K562 (cell line): Measurements from ENCODE around the gene NRXN2. TPM values are rescaled to one million over a fixed set of nuclear protein-coding genes. Genes with fewer than 3 reads are reported as not detected.

Source experiments
- ATAC-seq: fragments of 200-7000 bp; cut with Tn5 transposase; 3 replicates; pipeline ENCODE4 v1.9.1; 2020; ENCODE audit warnings: moderate library complexity
- BruUV-seq: library from RNA; stranded (reverse); fragments of 400-500 nt; replicated peaks from 2 replicates; lab custom pipeline; 2021; lab: Mats Ljungman, UMichigan
- CTCF ChIA-PET: fragments of 300-600 bp; formaldehyde crosslinking; extraction: SDS; loops from one replicate; lab custom pipeline; 2021; ENCODE audit warnings: low intra/inter-chr PET ratio; lab: Yijun Ruan, JAX
- POLR2A ChIA-PET: fragments of 300-600, 350-650 bp; sonication (Branson Sonifier 250); formaldehyde crosslinking; extraction: SDS; loops from one replicate; lab custom pipeline; 2021; ENCODE audit warnings: antibody characterized with exemption, inconsistent platforms; lab: Yijun Ruan, JAX
- DNase-seq, 4 experiments: peaks; one replicate each; pipeline versions ENCODE4 v3.0.0 to v3.0.0-alpha.2; 2011 to 2018; ENCODE audit warnings: low spot score in 3 of 4, mixed read lengths in 3 of 4; ENCODE audit errors: extremely low read depth in 1 of 4
- FAIRE-seq: peaks from 2 replicates; lab custom pipeline; 2011; peaks lifted over from hg19 to GRCh38; lab: Jason Lieb, UNC
- H2AFZ ChIP-seq: 2 replicates; pipeline ENCODE4 v1.6.0; 2011; ENCODE audit warnings: low read depth, low read length, control low read depth, inconsistent platforms
- H3K27ac ChIP-seq: fragments of 200-600 bp; 3 replicates; pipeline ENCODE4 v1.8.0; 2011; ENCODE audit warnings: low read depth, mild to moderate bottlenecking, control low read depth, inconsistent platforms, low read length, moderate library complexity, mixed read lengths; ENCODE audit errors: extremely low read depth
- H3K27me3 ChIP-seq, 2 experiments: fragments of 300-600 bp in 1 of 2; 2 replicates in 1 of 2; 3 replicates in 1 of 2; pipeline versions ENCODE4 v1.6.0 to v1.8.0; 2011; ENCODE audit warnings: inconsistent platforms in 2 of 2, low read length in 2 of 2, mild to moderate bottlenecking in 1 of 2, mixed read lengths in 1 of 2, moderate library complexity in 1 of 2; ENCODE audit not compliant: control insufficient read depth in 2 of 2, insufficient read depth in 2 of 2
- H3K36me3 ChIP-seq: fragments of 300-600 bp; 3 replicates; pipeline ENCODE4 v1.8.0; 2011; ENCODE audit warnings: mild to moderate bottlenecking, low read length, inconsistent platforms; ENCODE audit not compliant: control insufficient read depth, insufficient read depth
- H3K4me1 ChIP-seq, 2 experiments: fragments of 200-600 bp in 1 of 2; replicated peaks in 1 of 2; 2 replicates in 1 of 2; 3 replicates in 1 of 2; pipeline versions ENCODE4 v1.5.1 to v1.8.0; 2011; ENCODE audit warnings: inconsistent platforms in 2 of 2, low read length in 2 of 2, mild to moderate bottlenecking in 1 of 2, mixed read lengths in 1 of 2, moderate library complexity in 1 of 2; ENCODE audit not compliant: control insufficient read depth in 2 of 2, insufficient read depth in 2 of 2
- H3K4me2 ChIP-seq: 2 replicates; pipeline ENCODE4 v1.6.1; 2011; ENCODE audit warnings: low read length, control low read depth, inconsistent platforms, mixed read lengths; ENCODE audit not compliant: insufficient read depth
- H3K4me3 ChIP-seq: fragments of 200-600 bp; sonication (generic), shearing (Covaris generic); 2 replicates; pipeline ENCODE4 v1.5.1; 2016; ENCODE audit warnings: control low read depth, inconsistent platforms
- H3K79me2 ChIP-seq: fragments of 200-600 bp; 3 replicates; pipeline ENCODE4 v1.8.0; 2011; ENCODE audit warnings: low read length, inconsistent platforms; ENCODE audit not compliant: control insufficient read depth, insufficient read depth
- H3K9ac ChIP-seq, 2 experiments: 2 replicates each; pipeline versions ENCODE4 v1.6.0 to v1.6.1; 2011; ENCODE audit warnings: low read depth in 2 of 2, low read length in 2 of 2, control low read depth in 1 of 2, inconsistent platforms in 1 of 2, mild to moderate bottlenecking in 1 of 2, mixed read lengths in 1 of 2; ENCODE audit not compliant: insufficient read depth in 1 of 2
- H3K9me1 ChIP-seq: one replicate; pipeline ENCODE4 v1.6.0; 2011; ENCODE audit warnings: inconsistent platforms, mild to moderate bottlenecking, low read length, moderate library complexity; ENCODE audit not compliant: control insufficient read depth, insufficient read depth
- H3K9me3 ChIP-seq: replicated peaks from 2 replicates; pipeline ENCODE4 v1.5.1; 2011; ENCODE audit warnings: low read depth, low read length, inconsistent platforms; ENCODE audit not compliant: control insufficient read depth, insufficient read depth
- H4K20me1 ChIP-seq: replicated peaks from 2 replicates; pipeline ENCODE4 v1.6.1; 2011; ENCODE audit warnings: low read length, inconsistent platforms, mixed read lengths; ENCODE audit not compliant: control insufficient read depth, insufficient read depth
- ELK3 ChIP-seq: fragments of 450-650 bp; formaldehyde crosslinking; IDR thresholded peaks from 2 replicates; pipeline ENCODE4 v1.4.0; 2020; ENCODE audit warnings: mild to moderate bottlenecking
- HEY1 ChIP-seq: fragments of 250-450 bp; sonication (Bioruptor Pico); IDR thresholded peaks from 2 replicates; pipeline ENCODE4 v1.5.0; 2020; ENCODE audit warnings: mild to moderate bottlenecking, moderate library complexity, borderline replicate concordance
- HSF4 ChIP-seq: fragments of 250-450 bp; sonication (Bioruptor Pico); IDR thresholded peaks from 2 replicates; pipeline ENCODE4 v2.1.2; 2022; ENCODE audit warnings: mild to moderate bottlenecking, moderate library complexity, borderline replicate concordance
- KDM4B ChIP-seq, 2 experiments: fragments of 450-650 bp in 1 of 2; sonication (generic) in 1 of 2; IDR thresholded peaks; 2 replicates each; pipeline ENCODE4 v1.6.1; 2016 to 2017; ENCODE audit warnings: borderline replicate concordance in 2 of 2, antibody characterized with exemption in 1 of 2, low read depth in 1 of 2, mild to moderate bottlenecking in 1 of 2
- MEIS2 ChIP-seq: fragments of 450-650 bp; IDR thresholded peaks from 2 replicates; pipeline ENCODE4 v1.6.1; 2014; ENCODE audit warnings: mild to moderate bottlenecking; ENCODE audit not compliant: partially characterized antibody
- TCF7L2 ChIP-seq: fragments of 150-350 bp; IDR thresholded peaks from 2 replicates; pipeline ENCODE4 v1.6.1; 2016; ENCODE audit warnings: low read depth, mild to moderate bottlenecking, low read length, moderate library complexity
- TFE3 ChIP-seq: fragments of 450-650 bp; formaldehyde crosslinking; IDR thresholded peaks from 2 replicates; pipeline ENCODE4 v1.4.0; 2020; ENCODE audit warnings: mild to moderate bottlenecking, mixed read lengths
- XRCC4 ChIP-seq: IDR thresholded peaks from one replicate; pipeline ENCODE4 v1.6.1; 2011; ENCODE audit not compliant: insufficient read depth, insufficient read length; ENCODE audit errors: extremely low read depth
- ZFP36 ChIP-seq: fragments of 150-350 bp; IDR thresholded peaks from 2 replicates; pipeline ENCODE4 v1.6.1; 2018; ENCODE audit warnings: low read length, low read depth; ENCODE audit not compliant: partially characterized antibody
- ZNF282 ChIP-seq: sonication (generic); formaldehyde crosslinking; IDR thresholded peaks from 2 replicates; pipeline ENCODE4 v1.8.1; 2023; ENCODE audit warnings: missing genetic modification reagents
- ZNF644 ChIP-seq: fragments of 200-800 bp; sonication (Bioruptor generic); IDR thresholded peaks from 2 replicates; pipeline ENCODE4 v1.6.1; 2016; ENCODE audit warnings: low read depth, missing genetic modification characterization, missing compliant biosample characterization
- whole genome bisulfite sequencing: fragments of 100-300 bp; shearing (Covaris generic); methylation state at CpG from one replicate; pipeline ENCODE4 v1.1.6; 2016; ENCODE audit warnings: low coverage, mixed read lengths; ENCODE audit not compliant: insufficient coverage; ENCODE audit errors: missing lambda C conversion rate; 5-methylcytosine and 5-hydroxymethylcytosine counted together
- in situ Hi-C: fragments of 300-500 bp; cut with MboI; formaldehyde crosslinking; loops from 4 replicates; pipeline ENCODE4 v1.15.0; 2018; ENCODE audit warnings: inconsistent platforms, mixed read lengths
- intact Hi-C: fragments of 100-400 bp; cut with micrococcal nuclease; formaldehyde crosslinking; loops from 2 replicates; pipeline ENCODE4 v1.14.2; 2022
- polyA plus RNA-seq, 8 experiments: library from polyadenylated mRNA; depleted of rRNA in 4 of 8; stranded (reverse) in 5 of 8; unstranded in 3 of 8; fragments of >200 nt; fragmentation: Nextera tagmentation in 2 of 8; fragmentation: Illumina TruSeq in 1 of 8; extraction: Ambion mirVana in 2 of 8; extraction: Trizol in 1 of 8; gene quantifications; 2 replicates each; pipeline versions ENCODE4 v1.2.1 to v1.2.3, GENCODE V29; 2011 to 2014; ENCODE audit warnings: inconsistent platforms in 1 of 8, missing spikeins in 1 of 8
- total RNA-seq, 7 experiments: library from RNA; depleted of rRNA in 6 of 7; stranded (reverse); fragments of >200 nt in 6 of 7; fragmentation: Illumina TruSeq in 2 of 7; extraction: Trizol in 2 of 7; gene quantifications; 2 replicates each; pipeline versions ENCODE4 v1.2.1 to v1.2.3, GENCODE V29; 2011 to 2021; ENCODE audit warnings: low replicate concordance in 1 of 7

Gene NRXN2
- total and polyA plus RNA-seq, 9 of the 15 experiments (the other 6 are each of a cell fraction or from before 2014, with no cell fraction given): 0.07 to 0.47 (median 0.15) TPM; not detected in 4

GRCh38 chr11:64681171-64681570 is 41.8 kb downstream of the NRXN2 start (continued):
- TF ChIP-seq HSF4 (CRISPR knock-in tag): no peak

GRCh38 chr11:64679846-64680245 is 43.2 kb downstream of the NRXN2 start:
- Histone ChIP-seq H4K20me1 (peaks cover 3% of the 10 kb centered on the region), H3K79me2 (no peaks in the 10 kb centered on the region), H3K27me3 (peaks cover 54 to 62% of the 10 kb centered on the region in 2 experiments), H3K9me1 (no peaks in the 10 kb centered on the region), H3K36me3 (no peaks in the 10 kb centered on the region), H3K27ac (no peak overlapping the region), H2AFZ (no peak overlapping the region), H3K9me3 (no peaks in the 10 kb centered on the region), H3K9ac (no peak overlapping the region), H3K4me1 (no peaks in the 10 kb centered on the region), H3K4me3 (no peak overlapping the region), H3K4me2 (no peak overlapping the region)
- intact Hi-C loops: no loop called here
- no TSS peak for BruUV-seq
- POLR2A ChIA-PET: interaction anchor here (0.5 to 1.3 kb wide), 3 partner anchors 12 to 244 kb away, joined by 3 read pairs; no protein-coding TSS in a partner anchor
- WGBS: 0% methylated on average over 2 of the region's 2 CpGs
- ATAC-seq: no peak
- TF ChIP-seq MEIS2 (peak; percentile 16), ZNF282 (CRISPR knock-in tag) (no peak)
- CTCF ChIA-PET: interaction anchor here (1.0 kb wide), 1 partner anchor 9 kb away, joined by 3 read pairs; no protein-coding TSS in a partner anchor
- in situ Hi-C loops: no loop called here
- DNase-seq: no peak
- FAIRE-seq: no peak

DNA sequence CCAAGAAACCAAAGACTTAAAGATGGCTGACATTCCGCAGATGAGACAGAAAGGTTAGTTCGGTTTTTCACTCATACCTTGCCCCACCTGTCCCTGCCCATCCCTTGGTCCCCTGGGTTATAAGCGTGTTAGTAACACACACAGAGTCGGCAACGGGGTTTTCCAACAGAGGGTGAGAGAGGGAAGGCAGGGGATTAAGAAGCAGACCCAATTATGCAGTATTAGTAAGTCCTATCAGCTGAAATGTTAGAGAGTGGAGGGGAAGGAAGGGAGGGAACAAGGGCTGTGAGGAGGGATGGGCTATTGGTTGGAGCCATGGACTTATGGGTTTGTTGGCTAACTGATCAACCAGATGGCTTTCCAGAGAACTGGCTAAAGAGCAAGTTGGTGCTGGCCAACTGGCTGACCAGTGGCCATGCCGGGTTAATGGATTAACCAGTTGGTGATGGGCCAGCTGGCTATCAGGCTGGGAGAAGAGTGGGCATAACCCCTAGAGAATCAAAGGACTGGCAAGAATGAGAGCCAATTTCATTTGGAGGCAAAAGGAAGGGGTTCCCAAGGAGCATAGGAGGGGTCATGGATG is 45.5 kb downstream of the NRXN2 start:
- DNase-seq: no peak
- ChIA-PET CTCF (no interaction called here), POLR2A (no interaction called here)
- Histone ChIP-seq H3K4me3 (no peak overlapping the region), H3K79me2 (no peaks in the 10 kb centered on the region), H3K4me2 (no peak overlapping the region), H3K27ac (no peak overlapping the region), H3K36me3 (no peaks in the 10 kb centered on the region), H3K27me3 (peaks cover 48 to 52% of the 10 kb centered on the region in 2 experiments; a peak in 4 of 5 replicates), H3K9ac (no peak overlapping the region), H4K20me1 (peaks cover 1% of the 10 kb centered on the region; the same call in 1 of the 2 replicates), H3K9me1 (no peaks in the 10 kb centered on the region), H3K4me1 (no peaks in the 10 kb centered on the region; a peak in 1 of 5 replicates), H2AFZ (no peak overlapping the region), H3K9me3 (no peaks in the 10 kb centered on the region)
- in situ Hi-C loops: no loop called here
- no peak for ATAC-seq
- no peak for FAIRE-seq
- WGBS: 2% methylated on average over 6 of the region's 6 CpGs
- intact Hi-C loops: no loop called here
- no TSS peak for BruUV-seq
- TF ChIP-seq ZNF644 (tag): no peak
- TF ChIP-seq XRCC4: no peak
- TF ChIP-seq KDM4B (IDR thresholded peaks at IDR 0.05; ENCODE audit: borderline replicate concordance in 2 of 2, low read depth in 1 of 2): no peak
- no peak for TF ChIP-seq ZFP36
- TF ChIP-seq HEY1: no peak
- no peak for TF ChIP-seq ELK3 (CRISPR knock-in tag)
- TF ChIP-seq TFE3 (CRISPR knock-in tag): no peak
- no peak for TF ChIP-seq TCF7L2
